ENCODE measurements around the gene MOCS3.
A peak's percentile ranks its signal among the peaks of the same experiment; 100 is the strongest.
"Not testable (repeated sequence)": the region's sequence is repeated elsewhere in the genome, so short reads cannot be mapped to it uniquely, and the experiment has no call there.

The MOCS3 gene

DNA sequence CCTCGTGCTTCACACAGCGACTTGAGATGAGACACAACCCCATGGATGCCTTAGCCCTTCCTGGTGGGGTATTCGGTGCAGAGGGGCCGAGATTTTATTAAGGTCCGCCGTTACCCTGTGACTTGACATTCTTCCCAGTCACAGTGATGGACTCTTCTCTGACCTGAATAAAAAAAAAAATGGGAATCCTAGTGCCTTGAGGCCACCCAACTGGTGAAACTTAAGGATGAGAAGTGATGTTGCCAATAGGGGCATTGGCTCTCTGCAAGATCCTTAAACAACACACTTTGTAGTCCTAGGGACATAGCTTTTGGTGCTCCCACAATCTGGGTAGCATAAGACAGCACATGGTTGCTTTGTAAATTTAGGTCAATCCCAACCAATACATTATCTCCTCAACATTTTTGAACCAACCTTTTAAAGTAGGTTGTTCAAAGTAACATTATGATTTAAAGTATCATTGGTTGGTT is 26.6 kb upstream of the MOCS3 start:
- DNase-seq (ENCODE audit: extremely low read depth in 1 of 2, low read depth in 1 of 2): no peak

DNA sequence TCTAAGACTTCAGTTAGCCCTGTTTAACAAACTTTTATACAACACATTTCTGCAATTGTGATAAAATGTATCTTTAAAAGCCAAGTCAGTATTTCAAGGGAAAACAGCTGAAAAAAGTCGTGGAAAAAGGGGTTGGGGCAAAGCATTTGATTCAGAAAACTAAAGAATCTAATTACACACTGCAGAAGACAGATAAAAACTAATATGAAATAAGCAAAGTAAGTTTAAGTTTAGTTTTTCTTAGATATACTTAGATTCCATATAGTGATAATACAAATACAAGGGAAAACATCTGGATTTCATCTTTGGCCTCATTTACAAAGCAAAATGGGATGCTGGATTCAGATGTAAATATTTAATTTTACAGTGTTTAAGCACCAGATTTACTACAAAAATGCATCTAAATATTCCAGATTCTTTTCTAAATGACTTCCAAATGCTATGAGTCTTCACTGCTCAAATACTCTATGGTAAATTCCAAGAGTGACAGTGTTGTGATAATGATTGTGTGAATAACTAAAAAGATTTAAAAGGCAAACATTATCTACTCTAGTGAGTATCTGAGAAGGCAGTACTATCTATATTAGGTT is 25.8 kb upstream of the MOCS3 start:
- DNase-seq (ENCODE audit: extremely low read depth in 1 of 2, low read depth in 1 of 2): no peak

DNA sequence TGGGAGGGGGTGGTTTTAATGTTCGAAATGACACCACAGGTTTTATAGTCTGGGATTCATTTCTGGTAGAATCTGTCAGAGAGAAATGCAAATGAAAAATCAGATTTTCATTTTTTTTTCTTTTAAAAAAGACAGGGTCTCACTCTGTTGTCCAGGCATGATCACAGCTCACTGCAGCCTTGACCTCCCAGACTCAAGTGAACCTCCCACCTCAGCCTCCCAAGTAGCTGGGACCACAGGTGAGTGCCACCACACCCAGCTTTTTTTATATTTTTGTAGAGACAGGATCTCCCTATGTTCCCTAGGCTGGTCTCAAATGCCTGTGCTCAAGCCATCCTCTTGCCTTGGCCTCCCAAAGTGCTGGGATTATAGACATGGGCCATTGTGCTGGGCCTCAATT is 25.0 kb upstream of the MOCS3 start:
- DNase-seq (ENCODE audit: extremely low read depth in 1 of 2, low read depth in 1 of 2): no peak

DNA sequence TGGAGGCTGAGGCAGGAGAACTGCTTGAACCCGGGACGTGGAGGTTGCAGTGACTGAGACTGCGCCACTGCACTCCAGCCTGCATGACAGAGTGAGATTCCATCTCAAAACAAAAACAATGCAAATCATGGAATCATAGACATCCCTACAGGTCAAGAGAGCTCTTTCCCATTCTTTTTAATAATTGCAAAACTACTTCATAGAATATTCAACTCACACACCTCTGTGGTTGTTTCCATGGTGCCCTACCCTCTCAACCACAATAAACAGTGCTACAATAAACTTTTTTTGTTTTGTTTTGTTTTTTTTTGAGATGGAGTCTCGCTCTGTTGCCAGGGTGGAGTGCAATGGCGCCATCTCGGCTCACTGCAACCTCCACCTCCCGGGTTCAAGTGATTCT is 15.5 kb upstream of the MOCS3 start:
- DNase-seq (ENCODE audit: extremely low read depth in 1 of 2, low read depth in 1 of 2): no peak

DNA sequence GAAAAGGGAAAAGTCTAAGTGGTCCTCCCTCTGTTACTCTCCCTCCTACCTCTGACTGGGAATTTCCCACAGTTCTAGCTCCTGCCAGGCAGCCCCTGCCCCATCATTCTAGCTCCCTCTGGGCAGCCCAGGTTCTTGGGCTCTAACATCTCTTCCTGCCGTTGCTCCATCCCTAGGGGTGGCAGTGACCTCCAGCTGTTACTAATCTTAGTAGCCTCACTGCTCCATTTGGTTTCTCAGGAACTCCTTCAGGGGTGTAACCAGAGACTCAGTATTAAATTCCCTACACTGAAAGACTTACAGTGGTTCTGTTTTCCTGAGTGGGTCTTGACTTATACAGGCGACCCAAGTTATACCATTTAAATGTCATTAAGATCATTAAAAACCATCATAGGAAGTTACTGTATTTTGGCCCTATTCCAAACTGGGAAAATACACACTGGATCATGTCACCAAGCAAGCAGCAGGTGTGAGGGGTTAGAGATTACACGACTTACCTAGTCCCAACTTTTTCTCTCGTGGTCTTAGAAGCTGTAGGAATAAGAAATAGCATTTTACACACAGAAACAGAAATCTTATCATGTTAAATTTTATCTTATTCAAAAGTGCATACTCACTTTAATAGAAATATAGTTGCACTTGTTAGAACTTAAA is 10.4 kb upstream of the MOCS3 start:
- no peak for DNase-seq (ENCODE audit: extremely low read depth in 1 of 2, low read depth in 1 of 2)

DNA sequence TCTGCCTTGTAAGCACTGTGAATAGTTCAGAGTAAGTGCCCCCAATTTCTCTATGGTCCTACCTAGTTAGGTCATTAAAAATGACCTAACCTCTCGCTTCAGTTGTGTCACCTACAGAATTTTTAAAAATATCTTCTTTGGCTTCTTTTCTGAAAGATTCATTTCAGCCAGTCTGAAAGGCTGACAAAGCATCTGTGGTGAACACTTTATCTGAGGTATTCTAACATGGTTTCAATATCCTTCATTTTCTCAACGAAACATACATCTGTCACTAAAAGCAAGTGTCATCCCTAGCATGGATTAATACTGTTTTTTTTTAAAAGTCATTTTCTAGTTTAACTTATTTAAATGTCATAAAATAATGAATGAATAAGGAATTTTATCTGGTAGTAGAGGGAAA is 5.4 kb upstream of the MOCS3 start:
- DNase-seq (ENCODE audit: extremely low read depth in 1 of 2, low read depth in 1 of 2): no peak

DNA sequence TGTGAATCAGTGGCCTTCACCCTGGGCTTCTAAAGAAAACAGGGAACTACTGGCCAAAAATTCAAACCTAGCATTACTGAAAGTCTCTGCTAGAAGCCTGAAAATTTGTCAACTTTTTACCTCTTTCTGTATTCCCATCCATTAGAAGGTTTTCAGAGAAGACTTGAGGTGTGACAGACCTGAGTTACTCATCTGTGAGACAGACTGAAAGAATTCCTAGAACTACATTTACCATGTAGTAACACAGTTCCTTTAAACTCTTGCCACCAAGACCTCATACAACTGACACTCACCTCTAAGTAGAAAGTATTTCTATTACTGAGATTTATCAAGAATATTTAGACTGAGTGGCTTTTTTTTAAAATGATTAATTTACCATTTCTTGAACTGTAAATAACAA is 4.8 kb upstream of the MOCS3 start:
- no peak for DNase-seq (ENCODE audit: extremely low read depth in 1 of 2, low read depth in 1 of 2)

DNA sequence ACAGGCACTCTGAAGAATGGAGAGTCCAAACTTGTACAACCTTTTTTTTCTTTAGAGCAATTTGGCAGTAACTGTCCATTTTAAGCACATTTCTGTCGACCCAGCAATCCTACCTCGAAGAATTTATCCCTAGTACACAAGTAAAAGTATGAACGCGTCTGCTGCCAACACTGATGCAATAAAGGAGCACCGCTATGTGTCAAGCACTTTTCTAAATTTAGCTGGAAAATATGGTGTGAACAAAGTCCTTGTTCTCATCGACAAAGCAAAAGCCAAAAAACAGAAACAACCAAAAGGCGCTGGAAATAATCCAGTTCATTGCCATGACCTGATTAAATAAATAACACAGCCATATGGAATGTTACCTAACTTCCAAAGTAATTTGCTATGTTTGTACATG is 1.3 kb upstream of the MOCS3 start:
- DNase-seq (ENCODE audit: extremely low read depth in 1 of 2, low read depth in 1 of 2): no peak

DNA sequence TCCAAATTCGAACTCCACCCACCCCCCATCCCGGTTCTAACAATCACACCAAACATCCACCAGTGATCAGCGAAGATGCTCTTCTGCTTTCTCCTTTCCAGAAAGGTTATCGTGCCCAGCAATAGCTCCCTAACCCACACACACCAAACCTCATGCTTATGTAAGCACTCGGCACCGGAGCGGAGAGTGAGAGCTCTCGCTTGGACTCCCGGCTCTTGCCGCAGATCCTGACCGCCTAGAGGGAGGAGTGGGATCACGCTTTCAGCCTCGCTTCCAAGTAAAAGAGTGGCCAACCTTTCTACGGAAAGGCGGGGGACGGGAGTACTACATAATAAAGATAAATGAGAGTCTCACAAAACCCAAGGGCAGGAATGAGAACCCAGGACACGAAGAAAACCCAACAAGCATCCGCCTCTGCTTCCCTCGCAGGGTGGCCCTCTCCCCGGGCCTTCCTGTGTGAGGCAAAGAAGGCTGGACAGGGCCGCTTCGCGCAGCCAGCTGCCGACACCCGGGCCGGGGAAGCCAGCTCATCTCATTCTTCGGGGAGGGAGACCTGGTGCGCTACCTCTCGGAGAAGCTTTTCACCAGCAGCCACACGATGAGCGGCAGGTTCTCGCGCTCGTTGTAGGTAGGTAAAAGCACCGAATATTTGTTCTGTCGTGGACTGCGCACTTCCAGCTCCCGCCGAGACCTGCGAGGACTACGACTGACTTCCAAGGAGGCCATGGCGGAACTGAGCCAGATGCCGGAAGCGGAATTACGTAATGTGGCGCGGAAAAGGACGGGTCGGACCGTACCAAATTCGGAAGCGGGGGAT is 612 bp upstream of the MOCS3 start, which contains the start of gene DPM1:
DPM1 (minus strand) TSS at position 735 of the 817 bp plus-strand sequence; CDS start at position 726, 9 bp downstream.
- peak; percentile 67 to 77 for DNase-seq (ENCODE audit: extremely low read depth in 1 of 2, low read depth in 1 of 2)

DNA sequence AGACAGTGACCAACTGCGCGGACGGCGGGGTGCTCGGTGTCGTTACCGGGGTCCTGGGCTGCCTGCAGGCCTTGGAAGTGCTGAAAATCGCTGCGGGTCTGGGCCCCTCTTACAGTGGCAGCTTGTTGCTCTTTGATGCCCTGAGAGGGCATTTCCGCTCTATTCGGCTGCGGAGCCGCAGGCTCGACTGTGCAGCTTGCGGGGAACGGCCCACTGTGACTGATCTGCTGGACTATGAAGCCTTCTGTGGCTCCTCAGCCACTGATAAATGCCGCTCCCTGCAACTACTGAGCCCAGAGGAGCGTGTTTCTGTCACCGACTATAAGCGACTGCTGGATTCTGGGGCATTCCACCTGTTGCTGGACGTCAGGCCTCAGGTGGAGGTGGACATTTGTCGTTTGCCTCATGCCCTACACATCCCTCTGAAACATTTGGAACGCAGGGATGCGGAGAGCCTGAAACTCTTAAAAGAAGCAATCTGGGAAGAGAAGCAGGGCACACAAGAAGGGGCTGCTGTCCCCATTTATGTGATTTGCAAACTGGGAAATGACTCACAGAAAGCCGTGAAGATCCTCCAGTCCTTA is 1.0 kb downstream of the MOCS3 start:
- DNase-seq (ENCODE audit: extremely low read depth in 1 of 2, low read depth in 1 of 2): no peak

DNA sequence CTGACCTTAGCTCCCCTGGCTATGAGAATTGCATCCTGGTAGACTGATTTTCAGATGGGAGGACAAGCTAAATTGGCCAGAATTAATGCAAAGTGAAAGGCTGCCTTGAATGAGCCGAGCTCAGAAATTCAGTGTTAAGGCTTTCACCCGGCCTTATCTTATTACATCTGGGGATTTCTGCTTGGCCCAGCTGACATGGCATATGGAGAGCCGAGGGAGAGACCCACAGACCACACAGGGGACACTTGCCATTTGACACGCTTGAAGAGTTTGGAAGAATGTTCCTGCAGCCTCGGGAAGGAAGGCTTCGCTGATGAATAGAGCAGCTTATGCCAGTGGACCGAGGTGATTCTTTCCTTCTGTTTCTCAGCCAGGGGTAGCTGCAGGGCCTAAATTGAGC is 9.0 kb downstream of the MOCS3 start:
- DNase-seq (ENCODE audit: extremely low read depth in 1 of 2, low read depth in 1 of 2): no peak

DNA sequence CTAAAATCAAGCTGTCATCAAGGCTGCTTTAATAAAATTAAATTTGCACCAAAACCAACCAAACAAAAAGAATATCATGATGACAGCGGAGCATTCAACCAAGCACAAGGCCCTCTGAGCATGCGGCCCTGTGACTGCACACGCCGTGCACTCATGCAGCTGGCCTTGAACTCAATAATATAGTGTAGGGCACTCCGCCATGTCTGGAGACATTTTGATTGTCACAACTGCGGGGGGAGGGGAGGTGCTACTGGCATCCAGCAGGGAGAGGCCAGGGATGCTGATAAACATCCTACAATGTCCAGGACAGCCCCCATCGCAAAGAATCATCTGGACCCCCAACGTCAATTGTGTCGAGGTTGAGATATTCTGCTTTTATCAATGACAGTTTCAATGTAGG is 9.7 kb downstream of the MOCS3 start:
- no peak for DNase-seq (ENCODE audit: extremely low read depth in 1 of 2, low read depth in 1 of 2)

DNA sequence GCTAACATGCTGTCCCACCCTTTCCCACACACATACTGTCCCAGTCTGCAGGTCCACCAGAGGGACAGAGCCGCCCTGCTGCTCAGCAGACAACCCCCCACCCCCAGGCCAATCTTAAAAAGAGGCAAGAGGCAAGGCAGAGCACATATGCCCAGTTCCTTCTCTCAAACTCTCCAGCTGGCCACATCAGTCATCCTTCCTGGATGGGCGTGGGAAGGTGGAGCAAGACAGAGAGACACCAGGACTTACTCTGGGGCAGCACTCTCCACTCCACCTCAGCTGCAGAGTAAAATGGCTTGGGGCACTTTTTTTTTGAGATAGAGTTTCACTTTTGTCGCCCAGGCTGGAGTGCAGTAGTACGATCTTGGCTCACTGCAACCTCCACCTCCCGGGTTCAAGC is 10.8 kb downstream of the MOCS3 start:
- DNase-seq (ENCODE audit: extremely low read depth in 1 of 2, low read depth in 1 of 2): no peak

DNA sequence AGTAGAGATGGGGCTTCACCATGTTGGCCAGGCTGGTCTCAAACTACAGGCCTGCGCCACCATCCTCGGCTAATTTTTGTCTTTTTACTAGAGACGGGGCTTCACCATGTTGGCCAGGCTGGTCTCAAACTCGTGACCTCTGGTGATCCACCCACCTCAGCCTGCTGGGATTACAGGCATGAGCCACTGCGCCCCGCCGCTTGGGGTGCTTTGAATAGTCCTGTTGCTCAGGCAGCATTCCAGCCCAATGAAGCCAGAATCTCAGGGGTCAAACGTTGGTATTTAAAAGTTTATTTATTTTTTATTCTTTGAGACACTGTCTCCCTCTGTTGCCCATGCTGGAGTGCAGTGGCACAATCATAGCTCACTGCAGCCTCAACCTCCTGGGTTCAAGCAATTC is 11.3 kb downstream of the MOCS3 start:
- no peak for DNase-seq (ENCODE audit: extremely low read depth in 1 of 2, low read depth in 1 of 2)

DNA sequence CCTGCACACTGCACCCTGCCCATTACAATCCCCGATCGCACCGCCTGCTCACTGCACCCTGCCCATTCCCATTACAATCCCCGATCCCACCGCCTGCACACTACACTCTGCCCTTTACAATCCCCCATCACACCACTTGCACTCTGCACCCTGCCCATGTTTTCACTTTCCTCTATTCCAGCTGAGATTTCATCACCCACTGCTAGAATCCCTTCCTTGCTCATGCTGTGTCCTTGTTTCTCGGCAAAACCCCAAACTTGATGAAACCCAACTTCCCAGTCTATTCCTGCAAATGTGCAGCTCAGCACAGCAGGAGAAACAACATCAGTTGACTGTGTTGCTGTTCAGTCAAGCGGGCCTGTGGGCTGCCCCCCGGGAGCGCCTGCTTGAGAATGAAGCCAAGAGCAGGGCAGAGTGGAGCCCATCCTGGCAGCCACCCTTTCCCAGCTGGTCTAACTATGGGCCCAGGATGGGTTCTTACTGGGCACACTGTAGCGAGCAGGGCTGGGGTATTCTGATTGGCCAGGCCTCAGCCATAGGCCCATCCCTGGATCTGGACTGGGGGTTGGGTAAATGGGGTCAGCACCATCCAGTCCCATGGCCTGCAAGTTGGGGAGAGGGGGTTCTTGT is 17.2 kb downstream of the MOCS3 start:
- DNase-seq (ENCODE audit: extremely low read depth in 1 of 2, low read depth in 1 of 2): no peak

DNA sequence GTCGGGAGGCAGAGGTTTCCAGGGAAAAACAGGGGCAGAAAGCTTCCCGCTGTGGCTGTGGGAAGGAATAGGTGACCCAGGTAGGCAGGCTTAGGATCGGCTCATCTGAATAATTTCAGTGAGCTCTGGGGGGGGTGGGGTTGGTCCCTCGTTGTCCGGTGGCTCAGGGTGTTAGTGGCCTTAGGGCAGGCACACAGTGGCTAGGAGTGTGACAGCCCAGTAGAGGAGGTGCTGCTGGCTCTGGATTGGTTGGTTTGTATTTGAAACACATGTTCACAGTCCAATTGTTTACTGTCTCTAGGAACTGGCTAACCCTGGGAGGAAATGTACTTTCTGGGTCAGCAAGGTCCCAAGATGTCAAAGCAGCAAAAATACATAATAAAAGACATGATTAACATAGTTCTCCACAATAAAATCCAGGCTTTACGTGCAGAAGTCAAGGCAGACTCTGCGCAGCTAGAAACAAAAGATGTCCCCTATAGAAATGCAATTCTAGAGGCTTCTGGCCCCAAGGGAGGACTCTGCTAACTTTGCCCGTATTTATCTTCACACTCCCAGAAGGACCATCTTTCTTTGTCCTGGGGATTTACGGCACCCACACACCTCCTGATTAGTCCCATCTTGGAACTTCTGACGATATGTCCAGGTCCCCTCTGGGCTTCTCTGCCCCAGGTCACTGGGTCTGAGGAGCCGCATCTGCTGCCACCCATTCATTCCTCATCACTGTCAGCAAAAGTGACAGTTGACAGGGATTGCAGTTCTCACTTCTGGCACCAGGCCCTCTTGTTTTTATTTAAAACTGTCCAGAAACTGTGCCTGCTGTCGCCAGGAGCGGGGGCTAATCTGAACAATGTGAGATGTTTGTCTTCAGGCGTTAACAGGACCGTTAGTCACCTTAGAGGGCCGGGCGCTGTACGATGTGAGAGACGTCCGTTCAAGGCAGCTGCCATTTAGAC is 18.7 kb downstream of the MOCS3 start:
- no peak for DNase-seq (ENCODE audit: extremely low read depth in 1 of 2, low read depth in 1 of 2)

DNA sequence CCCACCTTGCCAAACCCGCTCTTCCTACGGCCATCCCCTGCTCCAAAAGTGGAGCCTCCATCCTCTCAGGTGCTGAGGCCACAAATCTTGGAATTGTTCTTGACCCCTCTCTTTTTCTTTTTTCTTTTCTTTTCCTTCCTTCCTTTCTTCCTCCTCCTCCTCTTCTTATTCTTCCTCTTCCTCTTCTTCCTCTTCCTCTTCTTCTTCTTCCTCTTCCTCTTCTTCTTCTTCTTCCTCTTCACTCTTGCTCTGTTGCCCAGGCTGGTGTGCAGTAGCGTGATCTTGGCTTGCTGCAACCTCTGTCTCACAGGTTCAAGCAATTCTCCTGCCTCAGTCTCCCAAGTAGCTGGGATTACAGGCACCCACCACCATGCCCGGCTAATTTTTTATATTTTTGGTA is 19.9 kb downstream of the MOCS3 start:
- DNase-seq (ENCODE audit: extremely low read depth in 1 of 2, low read depth in 1 of 2): not testable (repeated sequence)

DNA sequence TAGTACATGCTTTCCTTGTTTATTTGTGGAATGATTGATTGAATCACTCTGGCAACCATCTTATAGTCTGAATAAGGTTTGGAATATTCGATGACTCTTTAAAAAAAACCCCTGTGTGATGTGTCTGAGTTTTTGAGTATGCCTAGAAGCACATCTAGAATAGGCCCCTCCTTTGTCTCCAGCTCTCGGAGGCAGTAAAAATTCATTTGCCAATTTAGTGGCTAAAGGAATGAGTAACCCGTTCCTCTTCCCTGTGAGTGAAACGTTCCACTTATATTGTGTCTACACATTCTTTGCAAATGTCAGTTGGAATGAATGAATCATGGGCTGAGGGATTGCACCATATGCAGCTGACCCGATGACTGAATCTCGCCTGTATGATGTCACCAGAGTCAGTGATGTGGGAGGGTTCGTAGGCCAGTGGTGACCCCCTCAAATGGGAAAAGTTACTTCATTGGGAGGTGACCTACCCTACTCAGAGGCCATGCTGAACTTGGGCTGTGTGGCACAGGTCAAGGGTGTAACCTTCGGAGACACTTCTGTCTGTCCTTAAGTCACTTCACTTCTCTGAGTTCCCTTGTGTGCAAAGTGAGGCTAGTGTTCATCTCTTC is 21.6 kb downstream of the MOCS3 start:
- no peak for DNase-seq (ENCODE audit: extremely low read depth in 1 of 2, low read depth in 1 of 2)

DNA sequence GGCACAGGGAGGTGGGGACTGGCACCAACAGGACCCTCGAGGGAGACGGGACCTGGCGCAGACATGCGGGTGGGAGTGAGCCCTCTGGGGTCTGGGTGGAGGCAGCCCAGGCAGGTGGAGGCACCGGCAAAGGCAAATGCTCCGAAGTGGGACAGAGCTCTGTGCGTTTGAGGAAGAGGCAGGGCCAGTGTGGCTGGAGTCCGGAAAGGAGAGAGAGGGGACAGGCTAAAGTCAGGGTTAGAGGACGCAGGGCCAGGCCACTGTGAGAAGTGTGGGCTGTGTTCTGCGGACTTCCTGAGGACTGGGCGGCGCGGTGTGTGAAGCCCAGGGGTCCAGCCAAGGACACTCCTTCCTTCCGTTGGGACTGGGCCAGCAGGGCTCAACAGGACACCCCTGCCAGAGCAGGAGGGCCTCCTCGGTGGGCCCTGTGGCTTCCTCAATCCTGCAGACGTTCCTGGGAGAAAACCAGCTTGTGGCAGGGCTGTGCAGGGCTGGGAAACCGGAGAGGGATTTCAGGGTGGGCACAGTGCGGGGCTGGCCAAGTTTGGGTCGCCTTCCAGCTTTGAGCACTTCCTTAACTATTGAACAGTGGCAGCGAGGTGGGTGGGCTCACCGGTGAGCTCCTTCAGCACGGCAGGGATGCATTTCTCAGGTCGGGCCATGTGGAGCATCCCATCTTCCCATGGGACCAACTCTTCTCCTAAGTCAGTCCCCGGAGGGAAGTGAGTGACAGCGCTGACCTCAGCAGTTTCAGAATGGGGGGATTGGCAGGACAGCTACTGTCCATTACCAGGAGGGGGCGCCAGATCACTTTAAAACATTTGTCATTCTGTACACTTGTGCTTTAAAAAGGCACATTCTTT is 22.5 kb downstream of the MOCS3 start:
- DNase-seq (ENCODE audit: extremely low read depth in 1 of 2, low read depth in 1 of 2): peak in 1 of 2 donors; percentile 48
